Endothelial cell of umbilical vein (primary cell): ENCODE data around the gene TNIP1.

ENCODE experiments used
- CTCF ChIP-seq, 2 donors: IDR thresholded peaks; 1 replicate in 1 of 2; 2 replicates in 1 of 2; pipeline ENCODE4 v1.5.1; 2011; ENCODE audit warnings: low read length in 2 of 2, mild to moderate bottlenecking in 2 of 2, moderate library complexity in 2 of 2, control low read depth in 1 of 2, inconsistent platforms in 1 of 2, low read depth in 1 of 2; ENCODE audit not compliant: insufficient read depth in 1 of 2; ENCODE audit errors: extremely low read depth in 1 of 2
- EZH2 ChIP-seq: IDR thresholded peaks from 2 replicates; pipeline ENCODE4 v1.6.1; 2012; ENCODE audit warnings: borderline replicate concordance, low read depth, mild to moderate bottlenecking, moderate library complexity, low read length, inconsistent platforms; ENCODE audit not compliant: severe bottlenecking
- FOS ChIP-seq: IDR thresholded peaks from 2 replicates; pipeline ENCODE4 v1.6.1; 2011; ENCODE audit warnings: mild to moderate bottlenecking, low read length, moderate library complexity, borderline replicate concordance; ENCODE audit not compliant: insufficient read depth
- GATA2 ChIP-seq: IDR thresholded peaks from 2 replicates; pipeline ENCODE4 v1.7.0; 2011; ENCODE audit warnings: low read depth, mild to moderate bottlenecking, moderate library complexity, mixed read lengths, low read length; ENCODE audit not compliant: insufficient read length, insufficient read depth
- JUN ChIP-seq: IDR thresholded peaks from 2 replicates; pipeline ENCODE4 v1.6.1; 2011; ENCODE audit warnings: borderline replicate concordance, low read depth; ENCODE audit not compliant: insufficient read length, insufficient read depth
- MAX ChIP-seq: IDR thresholded peaks from 2 replicates; pipeline ENCODE4 v1.6.1; 2011; ENCODE audit not compliant: insufficient read depth, insufficient read length
- MYC ChIP-seq: IDR thresholded peaks from one replicate; pipeline ENCODE4 v1.6.1; 2011; ENCODE audit warnings: mild to moderate bottlenecking, low read depth, low read length
- POLR2A ChIP-seq: IDR thresholded peaks from 2 replicates; pipeline ENCODE4 v1.6.1; 2012; ENCODE audit warnings: low read depth, mild to moderate bottlenecking, control low read depth, low read length
- POLR2AphosphoS5 ChIP-seq: IDR thresholded peaks from 2 replicates; pipeline ENCODE4 v1.6.1; 2012; ENCODE audit warnings: low read depth, mild to moderate bottlenecking, control low read depth, low read length, moderate library complexity; ENCODE audit not compliant: insufficient read depth

GRCh38 chr5:151012862-151013261, 68.0 kb downstream of the TNIP1 start:
- no peak for TF ChIP-seq POLR2A
- TF ChIP-seq EZH2: no peak
- TF ChIP-seq CTCF (IDR thresholded peaks at IDR 0.05; ENCODE audit: extremely low read depth in 1 of 2, insufficient read depth in 1 of 2, low read depth in 1 of 2, low read length in 2 of 2): no peak
- TF ChIP-seq JUN: no peak
- no peak for TF ChIP-seq MAX
- no peak for TF ChIP-seq POLR2AphosphoS5
- no peak for TF ChIP-seq MYC
- no peak for TF ChIP-seq GATA2
- TF ChIP-seq FOS: no peak
